Kidney (tissue), 14 donors: ENCODE measurements around the gene PXDN. TPM values are rescaled to one million over a fixed set of nuclear protein-coding genes. Genes with fewer than 3 reads are reported as not detected.
"Not testable (repeated sequence)": the region's sequence is repeated elsewhere in the genome, so short reads cannot be mapped to it uniquely, and the experiment has no call there.

Experiments
- DNase-seq, 5 donors: peaks; one replicate each; pipeline ENCODE4 v3.0.0-alpha.2; 2013 to 2020
- FAIRE-seq: peaks from 2 replicates; lab custom pipeline; 2012; peaks lifted over from hg19 to GRCh38; lab: Jason Lieb, UNC
- H3K27ac ChIP-seq, 2 donors: one replicate each; pipeline ENCODE4 v1.7.0; 2013; ENCODE audit warnings: low read depth in 2 of 2, low read length in 2 of 2, inconsistent platforms in 1 of 2
- H3K27me3 ChIP-seq: one replicate; pipeline ENCODE4 v1.7.1; 2013; ENCODE audit warnings: low read length, inconsistent platforms; ENCODE audit not compliant: control insufficient read depth, insufficient read depth
- H3K36me3 ChIP-seq, 3 donors: one replicate each; pipeline versions ENCODE4 v1.7.0 to v1.7.1; 2013; ENCODE audit warnings: low read length in 3 of 3, control low read depth in 1 of 3, inconsistent platforms in 1 of 3; ENCODE audit not compliant: insufficient read depth in 3 of 3, control insufficient read depth in 2 of 3
- H3K4me1 ChIP-seq, 3 donors: one replicate each; pipeline versions ENCODE4 v1.7.0 to v1.7.1; 2013; ENCODE audit warnings: low read length in 3 of 3, inconsistent platforms in 1 of 3, low read depth in 1 of 3; ENCODE audit not compliant: control insufficient read depth in 2 of 3, insufficient read depth in 2 of 3
- H3K4me3 ChIP-seq, 3 donors: one replicate each; pipeline versions ENCODE4 v1.7.0 to v1.8.1; 2013; ENCODE audit warnings: low read length in 3 of 3, control low read depth in 1 of 3, inconsistent platforms in 1 of 3
- H3K9ac ChIP-seq, 3 donors: one replicate each; pipeline versions ENCODE4 v1.7.0 to v1.7.1; 2013; ENCODE audit warnings: low read length in 3 of 3, control low read depth in 1 of 3, inconsistent platforms in 1 of 3
- H3K9me3 ChIP-seq, 3 donors: one replicate each; pipeline versions ENCODE4 v1.7.0 to v1.7.1; 2013; ENCODE audit warnings: low read length in 3 of 3, control low read depth in 1 of 3, inconsistent platforms in 1 of 3; ENCODE audit not compliant: control insufficient read depth in 2 of 3, insufficient read depth in 1 of 3
- CTCF ChIP-seq: IDR thresholded peaks from 3 replicates; pipeline ENCODE4 v1.5.1; 2012; ENCODE audit warnings: mild to moderate bottlenecking, moderate library complexity, borderline replicate concordance; ENCODE audit not compliant: insufficient read depth; ENCODE audit errors: extremely low read depth
- intact Hi-C: fragments of 100-400 bp; cut with DNase I; formaldehyde crosslinking; loops from one replicate; pipeline ENCODE4 v1.11.1; 2022
- polyA plus RNA-seq: library from polyadenylated mRNA; stranded (reverse); fragments of 350-450 nt; fragmentation: Illumina TruSeq; extraction: RNeasy Lipid Tissue Mini Kit (QIAGEN cat#74804); gene quantifications from one replicate; pipeline ENCODE4 v1.2.3, GENCODE V29; 2014; ENCODE audit warnings: low read depth, low replicate concordance; ENCODE audit not compliant: insufficient read depth
- total RNA-seq: library from RNA; stranded (reverse); fragmentation: NEBNext Ultra II Directional; extraction: Animal tissue kit (Norgen Biotek cat#: 25700); gene quantifications from one replicate; pipeline ENCODE4 v1.2.1, GENCODE V29; 2021
- donor health status: control.
- donor health status: control.
- donor health status: control.
- donor health status: control.
- donor health status: control.
- donor health status: DM: yes; HTN: yes; CAD: no.
- donor health status: Normal renal cell carcinoma (clear cell type).

PXDN gene
- total and polyA plus RNA-seq, 2 donors from 2014 or later: 4.7 to 42.3 TPM

- Histone ChIP-seq H3K9me3 (peaks cover 2 to 8% (median 3%) of the 10 kb centered on the region in 3 donors), H3K27ac (no peak overlapping the region), H3K9ac (no peak overlapping the region), H3K27me3 (no peaks in the 10 kb centered on the region), H3K4me1 (no peaks in the 10 kb centered on the region), H3K36me3 (no peaks in the 10 kb centered on the region), H3K4me3 (no peak overlapping the region)
- TF ChIP-seq CTCF: no peak
- peak in 2 of 5 donors; percentile 1 to 3 for DNase-seq
- intact Hi-C loops: no loop called here
- no peak for FAIRE-seq
Measured at GRCh38 chr2:1738163-1738562, 6.2 kb downstream of the PXDN start.

- no peaks in the 10 kb centered on the region for H3K36me3 ChIP-seq
- peaks cover 0 to 3% (median 0%) of the 10 kb centered on the region in 3 donors for H3K4me1 ChIP-seq
- DNase-seq: peak in 3 of 5 donors; percentile 1 to 48 (median 24)
- no peak for FAIRE-seq
- no peak overlapping the region for H3K27ac ChIP-seq
- H3K9me3 ChIP-seq: peaks cover 2 to 8% (median 3%) of the 10 kb centered on the region in 3 donors
- no peak overlapping the region for H3K9ac ChIP-seq
- intact Hi-C loops: no loop called here
- no peak for TF ChIP-seq CTCF
- no peak overlapping the region for H3K4me3 ChIP-seq
- H3K27me3 ChIP-seq: no peaks in the 10 kb centered on the region
Measured at GRCh38 chr2:1736997-1737480, 7.3 kb downstream of the PXDN start.

- Histone ChIP-seq H3K27me3 (no peaks in the 10 kb centered on the region), H3K9ac (no peak overlapping the region), H3K27ac (no peak overlapping the region), H3K36me3 (no peaks in the 10 kb centered on the region), H3K4me3 (no peak overlapping the region), H3K9me3 (peaks cover 2 to 8% (median 3%) of the 10 kb centered on the region in 3 donors), H3K4me1 (peaks cover 0 to 10% (median 2%) of the 10 kb centered on the region in 3 donors)
- no peak for TF ChIP-seq CTCF
- intact Hi-C loops: no loop called here
- FAIRE-seq (no peak), DNase-seq (no peak)
Measured at GRCh38 chr2:1736045-1736444, 8.3 kb downstream of the PXDN start.

- H3K36me3 ChIP-seq, intact Hi-C loops, H3K9ac ChIP-seq, H3K9me3 ChIP-seq, H3K27me3 ChIP-seq, H3K27ac ChIP-seq, H3K4me3 ChIP-seq, FAIRE-seq: not testable (repeated sequence)
- H3K4me1 ChIP-seq: peaks cover 6 to 12% (median 9%) of the 10 kb centered on the region in 3 donors
- DNase-seq: peak in 1 of 5 donors; percentile 18
Measured at GRCh38 chr2:1733298-1733697, 11.0 kb downstream of the PXDN start.
